Daoy (cell line): ENCODE measurements around the gene ULK1. TPM values are rescaled to one million over a fixed set of nuclear protein-coding genes. Genes with fewer than 3 reads are reported as not detected.

ENCODE experiments used
- DNase-seq: peaks from one replicate; pipeline ENCODE4 v3.0.0-alpha.2; 2015; ENCODE audit warnings: low read depth
- total RNA-seq: library from RNA; depleted of rRNA; stranded (reverse); fragments of >200 nt; shearing (Covaris generic); gene quantifications from 2 replicates; pipeline ENCODE4 v1.2.3, GENCODE V29; 2014

ULK1 gene
- total RNA-seq, 1 experiment from 2014 or later, result 5.1 TPM

DNA sequence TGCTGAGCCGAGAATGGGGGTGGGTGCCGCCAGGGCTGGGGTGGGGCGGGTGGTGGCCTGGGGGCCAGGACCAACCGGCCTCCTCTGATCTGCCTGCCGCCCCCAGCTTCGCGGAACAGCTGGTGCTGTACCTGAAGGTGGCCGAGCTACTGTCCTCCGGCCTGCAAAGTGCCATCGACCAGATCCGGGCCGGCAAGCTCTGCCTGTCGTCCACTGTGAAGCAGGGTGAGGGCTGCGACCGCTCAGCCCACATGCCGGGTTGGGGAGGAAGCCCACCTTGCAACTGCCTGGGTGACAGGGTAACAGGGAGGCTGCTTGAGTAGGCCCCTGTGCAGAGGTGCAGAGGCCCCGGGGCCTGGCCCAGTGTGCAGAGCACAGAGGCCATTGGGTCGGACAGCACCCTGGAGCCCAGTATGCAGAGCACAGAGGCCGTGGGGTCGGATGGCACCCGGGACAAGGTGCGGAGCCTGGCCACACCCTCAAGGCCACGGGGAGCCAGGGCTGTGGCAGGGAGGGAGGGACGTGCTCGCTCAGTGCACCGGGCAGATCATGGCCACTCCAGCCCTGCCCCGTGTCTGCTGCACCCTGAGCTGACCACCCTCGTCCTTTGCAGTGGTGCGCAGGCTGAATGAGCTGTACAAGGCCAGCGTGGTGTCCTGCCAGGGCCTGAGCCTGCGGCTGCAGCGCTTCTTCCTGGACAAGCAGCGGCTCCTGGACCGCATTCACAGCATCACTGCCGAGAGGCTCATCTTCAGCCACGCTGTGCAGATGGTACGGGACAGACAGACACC, 25.1 kb downstream of the ULK1 start:
- DNase-seq, result no peak

DNA sequence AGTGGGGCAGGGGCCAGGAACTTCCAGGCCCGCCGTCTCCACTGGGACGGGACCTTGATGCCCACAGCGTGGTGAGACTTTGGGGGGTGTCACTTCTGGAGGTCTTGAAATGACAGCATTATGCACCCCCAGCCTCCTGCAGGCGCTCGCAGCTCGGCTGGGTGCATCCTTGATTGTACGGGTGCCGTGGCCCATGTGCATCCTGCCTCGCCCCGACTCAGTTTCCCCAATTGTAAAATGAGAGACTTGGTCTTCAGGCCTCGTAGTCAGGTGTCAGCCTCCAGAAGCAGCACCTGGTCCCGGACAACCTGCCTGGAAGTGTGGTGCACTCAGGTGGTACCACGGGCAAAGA, 25.7 kb downstream of the ULK1 start:
- no peak for DNase-seq

DNA sequence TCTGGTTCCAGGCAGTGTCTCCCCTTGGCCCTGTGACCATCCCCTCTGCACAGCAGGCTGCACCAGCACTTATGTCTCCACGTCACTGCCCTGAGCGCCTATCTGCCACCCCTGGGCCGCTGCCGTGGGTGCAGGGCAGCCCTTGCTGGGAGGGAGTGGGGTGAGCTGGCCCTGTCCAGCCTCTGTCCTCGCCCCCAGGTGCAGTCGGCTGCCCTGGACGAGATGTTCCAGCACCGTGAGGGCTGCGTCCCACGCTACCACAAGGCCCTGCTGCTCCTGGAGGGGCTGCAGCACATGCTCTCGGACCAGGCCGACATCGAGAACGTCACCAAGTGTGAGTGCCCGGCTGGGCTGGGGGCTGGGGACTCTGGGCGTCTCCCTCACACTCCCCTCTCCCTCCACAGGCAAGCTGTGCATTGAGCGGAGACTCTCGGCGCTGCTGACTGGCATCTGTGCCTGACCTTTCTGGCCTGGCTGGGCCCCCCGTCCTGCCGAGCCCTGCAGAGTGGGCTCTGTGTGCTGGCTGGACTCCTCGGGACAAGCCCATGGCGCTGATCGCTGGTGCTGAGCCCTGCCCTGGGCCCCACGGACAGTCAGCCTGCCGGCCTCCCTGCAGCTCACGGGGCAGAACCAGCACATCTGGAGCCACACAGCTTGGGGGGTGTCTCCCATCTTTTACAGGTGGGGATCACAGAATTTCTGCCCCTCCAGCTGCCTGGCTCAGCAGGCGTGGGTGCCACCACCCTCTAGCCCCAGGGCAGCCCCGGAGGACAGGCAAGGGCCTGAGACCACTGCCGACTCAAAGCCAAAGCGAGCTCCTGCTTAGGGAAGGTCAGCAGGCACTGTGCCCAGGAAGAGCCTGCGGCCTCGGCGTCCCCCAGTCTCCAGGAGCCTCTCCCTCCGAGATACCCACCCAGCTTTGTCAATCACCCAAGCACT, 26.7 kb downstream of the ULK1 start:
- DNase-seq, result no peak

DNA sequence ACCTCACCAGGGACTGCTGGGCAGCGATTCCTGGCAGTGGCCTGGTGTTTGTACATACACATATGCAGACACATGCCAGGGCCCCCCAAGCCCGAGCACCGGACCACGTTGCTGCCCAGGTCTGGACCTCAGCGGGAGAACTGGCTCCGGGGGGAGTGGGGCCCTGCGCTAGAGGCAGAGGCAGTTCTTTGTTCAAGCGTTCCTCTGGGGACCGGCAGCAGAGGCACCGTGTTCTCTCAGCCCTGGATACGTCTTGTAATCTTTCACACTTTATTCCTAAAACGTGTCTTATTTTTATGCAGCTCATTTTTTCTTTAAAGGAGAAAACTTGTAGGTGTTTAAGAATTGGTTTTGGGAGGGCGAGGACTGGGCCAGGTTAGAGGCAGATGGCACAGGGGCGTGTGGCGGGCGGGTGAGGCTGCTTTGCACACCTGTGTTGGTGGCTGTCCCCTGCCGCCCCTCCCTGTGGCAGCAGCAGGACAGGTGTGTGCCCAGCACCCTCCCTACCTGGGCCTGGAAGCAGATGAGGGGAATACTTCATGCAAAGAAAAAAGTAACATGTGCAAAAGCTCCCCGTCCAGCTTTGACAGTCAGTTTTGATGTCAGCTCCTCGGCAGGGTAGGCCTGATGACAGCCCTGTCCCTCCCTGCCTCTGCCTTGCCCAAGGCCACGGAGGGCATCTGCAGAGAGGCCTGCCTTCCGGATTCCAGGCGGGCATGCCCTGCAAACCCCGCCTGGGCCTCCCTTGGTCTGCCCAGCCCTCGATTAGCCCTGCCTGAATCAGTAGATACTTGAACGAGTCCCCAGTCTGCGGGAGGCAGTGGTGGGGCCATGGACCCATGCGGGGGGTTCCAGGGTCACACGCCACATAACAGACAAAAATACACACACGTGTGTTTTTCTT, 27.7 kb downstream of the ULK1 start:
- DNase-seq, result no peak

DNA sequence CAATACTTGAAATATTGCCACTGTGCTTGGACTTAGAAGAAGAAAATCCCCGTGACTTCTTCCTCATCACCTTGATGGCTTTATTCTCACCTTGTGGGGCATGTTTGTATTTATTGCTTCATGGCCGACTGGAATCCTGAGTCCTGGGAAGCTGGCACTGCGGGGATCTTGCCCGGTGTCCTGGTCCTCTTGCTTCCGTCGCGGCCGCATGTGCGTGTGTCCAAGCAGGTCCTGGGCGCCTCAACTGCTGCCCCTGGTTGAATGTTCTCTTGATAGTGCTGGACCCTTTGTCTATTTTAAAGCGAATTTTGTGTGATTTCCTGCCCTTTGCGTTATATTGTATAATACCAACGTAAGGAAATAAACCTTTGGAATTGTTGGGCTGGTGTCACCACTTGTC, 28.4 kb downstream of the ULK1 start:
- DNase-seq, result no peak

DNA sequence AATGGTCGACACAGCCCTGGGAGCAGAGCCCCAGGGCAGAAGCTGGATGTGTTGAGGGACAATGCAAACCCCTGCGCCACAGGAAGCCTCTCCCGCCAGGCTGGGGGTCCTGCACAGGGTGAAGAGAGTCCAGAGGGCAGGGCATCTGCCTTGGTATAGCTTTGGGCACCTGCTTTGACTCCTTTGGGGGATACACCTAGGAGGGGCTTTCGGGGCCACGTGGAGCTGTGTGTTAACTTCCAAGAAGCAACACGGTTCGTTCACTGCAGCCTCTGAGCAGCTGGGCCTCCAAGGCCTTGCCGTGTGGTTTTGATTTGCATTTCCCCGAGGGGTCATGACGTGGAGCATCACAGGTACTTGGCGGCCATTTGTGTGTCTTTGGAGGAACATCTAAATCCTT, 28.8 kb downstream of the ULK1 start:
- no peak for DNase-seq

DNA sequence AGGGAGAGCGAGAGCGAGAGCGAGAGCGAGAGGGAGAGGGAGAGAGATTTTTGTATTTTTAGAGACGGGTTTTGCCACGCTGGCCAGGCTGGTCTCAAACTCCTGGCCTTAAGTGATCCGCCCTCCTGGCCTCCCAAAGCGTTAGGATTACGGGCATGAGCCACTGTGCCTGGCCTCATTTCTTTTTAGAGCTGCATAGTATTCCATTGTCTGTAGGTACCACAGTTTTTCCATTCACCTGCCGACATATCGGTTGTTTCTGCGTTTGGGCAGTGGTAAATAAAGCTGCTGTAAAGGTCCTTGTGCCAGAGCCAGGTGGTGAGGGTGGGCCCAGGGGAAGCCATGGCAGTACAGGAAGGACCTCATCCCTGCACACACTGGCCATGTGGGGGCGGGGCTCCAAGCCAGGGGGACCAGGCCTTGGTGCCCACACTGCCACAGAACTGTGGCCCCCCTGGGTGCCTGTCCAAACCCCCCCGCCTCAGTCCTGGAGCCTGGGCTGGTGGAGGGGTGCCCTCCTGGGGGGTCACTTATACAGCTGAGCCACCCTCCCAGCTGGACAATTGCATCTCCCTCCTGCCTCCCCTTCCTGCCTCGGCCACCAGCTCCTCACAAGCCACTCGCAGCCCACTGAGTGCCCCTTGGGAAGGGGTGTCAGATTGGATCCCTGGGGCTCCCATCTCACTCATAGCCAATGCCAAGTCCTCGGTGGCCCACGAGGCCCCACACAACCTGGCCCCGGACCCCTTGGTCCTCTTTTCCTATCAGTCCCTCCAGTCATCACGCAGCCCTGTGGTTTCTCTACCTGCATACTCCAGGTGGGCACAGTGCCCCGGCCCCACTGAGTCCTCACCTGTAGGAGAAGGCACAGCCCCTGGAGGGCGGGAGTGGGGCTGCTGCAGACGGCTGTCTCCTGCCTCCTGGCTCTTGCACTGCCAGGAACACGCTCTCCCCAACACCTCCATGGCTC, 33.0 kb downstream of the ULK1 start:
- DNase-seq, result no peak

DNA sequence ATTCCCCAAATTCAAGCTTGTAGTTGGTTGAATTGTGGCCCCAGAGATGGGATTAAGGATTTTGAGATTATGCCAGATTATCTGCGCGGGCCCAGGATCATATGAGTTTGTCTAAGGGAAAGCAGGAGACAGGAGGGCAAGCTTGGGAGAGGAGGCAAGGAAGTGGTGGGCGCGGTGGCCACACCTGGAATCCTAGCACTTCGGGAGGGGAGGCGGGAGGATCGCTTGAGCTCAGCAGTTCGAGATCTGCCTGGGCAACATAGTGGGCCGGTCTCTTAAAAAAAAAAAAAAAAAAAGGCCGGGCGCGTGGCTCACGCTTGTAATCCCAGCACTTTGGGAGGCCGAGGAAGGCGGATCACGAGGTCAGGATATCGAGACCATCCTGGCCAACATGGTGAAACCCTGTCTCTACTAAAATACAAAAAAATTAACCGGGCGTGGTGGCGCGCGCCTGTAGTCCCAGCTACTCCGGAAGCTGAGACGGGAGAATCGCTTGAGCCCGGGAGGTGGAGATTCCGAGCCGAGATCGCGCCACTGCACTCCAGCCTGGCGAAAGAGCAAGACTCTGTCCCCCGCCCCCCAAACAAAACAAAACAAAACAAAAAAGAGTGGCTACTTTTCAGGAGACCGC, 33.8 kb downstream of the ULK1 start:
- DNase-seq, result peak; percentile 58

DNA sequence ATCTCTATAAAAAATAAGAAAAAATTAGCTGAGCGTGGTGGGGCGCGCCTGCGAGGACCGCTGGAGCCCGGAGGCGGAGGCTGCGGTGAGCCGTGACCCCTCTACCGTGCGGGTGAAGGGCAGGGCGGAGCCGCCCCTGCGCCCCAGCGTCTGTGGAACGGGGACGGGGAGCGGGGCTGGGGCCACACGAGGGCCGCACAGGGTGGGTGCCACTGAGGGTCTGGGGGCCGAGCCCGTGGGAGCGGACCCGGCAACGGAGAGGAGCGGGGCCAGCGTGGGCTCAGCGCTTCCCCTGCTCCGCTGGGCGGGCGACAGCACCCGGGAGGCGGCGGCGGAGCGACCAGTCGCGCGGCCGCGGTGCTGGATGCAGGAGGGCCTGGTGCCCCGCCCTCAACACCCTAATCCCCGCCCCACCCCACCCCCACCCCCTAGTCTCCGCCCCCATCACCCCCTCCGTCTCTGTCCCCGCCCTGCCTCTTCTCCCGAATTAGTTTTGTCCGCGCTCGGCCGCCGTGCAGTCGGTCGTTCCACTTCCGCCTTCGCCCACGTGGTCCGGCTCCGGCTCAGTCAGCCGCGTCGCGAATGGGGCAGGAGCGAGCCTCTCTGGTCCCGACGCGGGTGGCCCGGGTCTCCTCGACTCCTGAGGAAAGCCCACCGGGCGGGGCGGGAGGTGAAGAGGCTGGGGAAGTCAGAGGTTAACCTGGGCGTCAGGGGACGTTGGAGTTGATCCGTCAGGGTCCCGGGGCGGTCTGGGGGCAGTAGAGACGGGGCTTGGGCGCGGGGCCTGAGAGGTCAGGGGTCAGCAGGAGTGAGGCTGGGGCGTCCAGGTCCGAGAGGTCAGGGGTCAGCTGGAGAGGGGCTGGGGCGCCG, 34.5 kb downstream of the ULK1 start, which contains the start of gene PUS1:
Gene PUS1, plus strand, starts transcription at position 566 of the 870 bp plus-strand sequence. CDS start 447 bp downstream, outside the sequence.
- DNase-seq, result peak; percentile 98

DNA sequence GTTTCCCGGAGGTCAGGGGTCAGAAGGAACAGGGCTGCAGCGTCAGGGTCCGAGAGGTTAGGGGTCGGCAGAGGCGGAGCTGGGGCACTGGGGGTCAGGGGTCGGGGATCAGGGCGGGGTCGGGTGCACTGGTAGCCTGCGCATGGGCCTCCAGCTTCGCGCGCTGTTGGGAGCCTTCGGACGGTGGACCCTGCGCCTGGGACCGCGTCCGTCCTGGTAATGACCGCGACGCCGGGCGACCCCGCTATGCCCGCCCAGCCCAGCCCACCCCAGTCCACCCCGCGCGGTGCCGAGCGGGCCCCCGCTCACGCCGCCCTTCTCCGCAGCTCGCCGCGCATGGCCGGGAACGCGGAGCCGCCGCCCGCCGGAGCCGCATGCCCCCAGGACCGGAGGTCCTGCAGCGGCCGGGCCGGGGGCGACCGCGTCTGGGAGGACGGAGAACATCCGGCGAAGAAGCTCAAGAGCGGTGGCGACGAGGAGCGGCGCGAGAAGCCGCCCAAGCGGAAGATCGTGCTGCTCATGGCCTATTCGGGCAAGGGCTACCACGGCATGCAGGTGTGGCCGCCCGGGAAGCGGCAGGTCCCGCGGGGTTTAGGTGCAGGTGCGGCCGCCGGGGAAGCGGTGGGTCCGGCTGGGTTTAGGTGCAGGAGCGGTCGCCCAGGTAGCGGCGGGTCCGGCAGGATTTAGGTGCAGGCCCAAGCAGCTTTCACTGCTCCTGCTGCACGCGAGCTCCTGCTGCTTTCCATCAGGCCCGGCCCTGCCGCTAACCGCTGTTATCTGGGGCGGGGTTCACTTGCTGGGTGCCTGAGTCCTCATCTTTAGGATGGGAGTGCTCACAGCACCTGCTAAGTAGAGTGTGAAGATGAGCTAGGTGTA, 35.4 kb downstream of the ULK1 start:
- no peak for DNase-seq

DNA sequence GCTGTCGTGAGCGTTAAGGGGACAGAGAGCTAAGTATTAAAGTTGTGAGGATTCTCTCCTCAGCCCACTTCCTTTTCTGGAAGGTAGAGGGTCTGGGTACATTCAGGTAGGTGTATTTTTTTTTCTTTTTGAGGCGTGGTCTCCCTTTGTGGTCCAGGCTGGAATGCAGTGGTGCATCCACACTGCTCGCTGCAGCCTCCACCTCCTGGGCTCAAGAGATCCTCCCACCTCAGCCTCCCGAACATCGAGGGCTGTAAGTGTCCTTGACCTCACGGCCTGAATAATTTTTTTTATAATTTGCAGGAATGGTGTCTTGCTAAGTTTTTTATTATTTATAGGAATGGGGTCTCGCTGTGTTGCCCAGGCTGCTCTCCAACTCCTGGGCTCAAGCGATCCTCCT, 36.1 kb downstream of the ULK1 start:
- DNase-seq, result no peak

DNA sequence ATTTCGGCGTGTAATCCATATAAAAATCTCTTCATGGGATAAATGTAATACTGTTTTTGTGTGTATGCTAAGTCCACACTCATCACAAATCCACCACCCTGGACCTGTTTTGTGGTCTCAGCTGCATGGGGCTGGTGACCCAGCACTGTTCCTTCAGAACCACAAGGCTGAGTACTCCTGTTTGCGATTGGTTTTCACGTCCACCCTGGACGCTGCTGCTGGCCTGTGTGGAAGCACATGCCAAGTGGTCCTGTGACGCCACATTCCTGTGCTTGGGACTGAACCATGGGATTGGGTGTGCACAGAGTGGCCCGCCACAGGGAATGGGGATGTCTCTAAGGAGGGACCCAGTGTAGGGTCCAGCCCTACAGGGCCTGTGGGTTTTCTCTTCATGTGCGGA, 39.0 kb downstream of the ULK1 start:
- no peak for DNase-seq

DNA sequence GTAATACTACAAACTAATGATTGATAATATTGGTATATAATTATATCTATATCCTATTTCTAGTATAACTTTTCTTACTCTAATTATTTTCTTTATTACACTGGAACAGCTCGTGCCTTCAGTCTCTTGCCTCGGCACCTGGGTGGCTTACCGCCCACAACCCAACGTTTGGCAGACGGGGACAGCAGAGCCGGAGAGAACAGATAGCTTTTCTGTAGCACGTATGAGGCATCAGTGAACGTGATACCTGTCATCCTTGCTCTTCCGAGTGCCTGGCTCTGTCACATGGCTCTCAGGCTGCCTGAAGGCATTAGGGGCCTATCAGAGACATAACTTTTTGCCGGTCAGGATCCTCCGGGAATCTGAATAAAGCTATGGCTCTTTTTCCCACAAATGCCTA, 40.1 kb downstream of the ULK1 start:
- no peak for DNase-seq

DNA sequence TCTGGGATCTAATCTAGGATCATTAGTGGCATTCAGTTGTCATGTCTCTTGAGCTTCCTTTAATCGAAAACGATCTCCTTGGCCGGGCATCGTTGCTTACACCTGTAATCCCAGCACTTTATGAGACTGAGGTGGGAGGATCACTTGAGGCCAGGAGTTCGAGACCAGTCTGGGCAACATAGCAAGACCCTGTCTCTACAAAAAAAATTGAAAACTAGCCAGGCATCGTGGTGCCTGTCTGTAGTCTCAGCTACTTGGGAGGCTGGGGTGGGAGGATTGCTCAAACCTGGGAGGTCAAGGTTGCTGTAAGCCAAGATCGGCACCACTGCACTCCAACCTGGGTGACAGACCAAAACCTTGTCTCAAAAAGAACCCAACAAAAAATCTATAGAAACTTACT, 43.7 kb downstream of the ULK1 start:
- DNase-seq, result no peak

DNA sequence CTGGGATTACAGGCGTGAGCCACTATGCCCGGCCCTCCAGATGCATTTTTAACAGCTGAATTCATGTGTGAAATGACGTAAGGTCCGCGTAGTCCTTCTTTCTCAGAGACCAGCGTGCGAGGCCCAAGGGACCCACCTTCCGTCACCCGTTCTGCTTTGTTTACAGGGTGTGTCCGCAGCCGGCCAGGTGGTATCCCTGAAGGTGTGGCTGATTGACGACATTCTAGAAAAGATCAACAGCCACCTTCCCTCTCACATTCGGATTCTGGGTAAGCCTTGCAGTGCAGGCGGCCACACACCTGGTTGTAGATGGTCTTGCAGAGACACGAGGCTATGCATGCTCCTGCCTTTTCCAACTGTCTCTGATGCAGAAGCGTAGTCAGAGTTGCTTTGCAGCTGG, 44.6 kb downstream of the ULK1 start:
- no peak for DNase-seq

DNA sequence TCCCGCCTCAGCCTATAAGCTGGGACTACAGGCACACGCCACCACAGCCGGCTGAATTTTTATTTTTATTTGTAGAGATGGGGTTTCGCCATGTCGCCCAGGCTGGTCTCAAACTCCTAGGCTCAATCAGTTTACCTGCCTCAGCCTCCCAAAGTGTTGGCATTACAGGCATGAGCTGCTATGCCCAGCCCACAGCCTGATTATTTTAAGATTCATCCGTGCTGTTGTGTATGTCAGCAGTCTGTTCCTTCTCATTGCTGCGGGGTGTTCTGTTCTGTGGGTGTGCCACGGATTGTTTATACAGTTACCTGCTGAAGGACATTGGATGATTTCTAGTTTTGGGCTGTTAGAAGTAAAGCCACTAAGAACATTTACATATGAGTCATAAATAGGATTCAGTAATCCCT, 45.7 kb downstream of the ULK1 start:
- no peak for DNase-seq

DNA sequence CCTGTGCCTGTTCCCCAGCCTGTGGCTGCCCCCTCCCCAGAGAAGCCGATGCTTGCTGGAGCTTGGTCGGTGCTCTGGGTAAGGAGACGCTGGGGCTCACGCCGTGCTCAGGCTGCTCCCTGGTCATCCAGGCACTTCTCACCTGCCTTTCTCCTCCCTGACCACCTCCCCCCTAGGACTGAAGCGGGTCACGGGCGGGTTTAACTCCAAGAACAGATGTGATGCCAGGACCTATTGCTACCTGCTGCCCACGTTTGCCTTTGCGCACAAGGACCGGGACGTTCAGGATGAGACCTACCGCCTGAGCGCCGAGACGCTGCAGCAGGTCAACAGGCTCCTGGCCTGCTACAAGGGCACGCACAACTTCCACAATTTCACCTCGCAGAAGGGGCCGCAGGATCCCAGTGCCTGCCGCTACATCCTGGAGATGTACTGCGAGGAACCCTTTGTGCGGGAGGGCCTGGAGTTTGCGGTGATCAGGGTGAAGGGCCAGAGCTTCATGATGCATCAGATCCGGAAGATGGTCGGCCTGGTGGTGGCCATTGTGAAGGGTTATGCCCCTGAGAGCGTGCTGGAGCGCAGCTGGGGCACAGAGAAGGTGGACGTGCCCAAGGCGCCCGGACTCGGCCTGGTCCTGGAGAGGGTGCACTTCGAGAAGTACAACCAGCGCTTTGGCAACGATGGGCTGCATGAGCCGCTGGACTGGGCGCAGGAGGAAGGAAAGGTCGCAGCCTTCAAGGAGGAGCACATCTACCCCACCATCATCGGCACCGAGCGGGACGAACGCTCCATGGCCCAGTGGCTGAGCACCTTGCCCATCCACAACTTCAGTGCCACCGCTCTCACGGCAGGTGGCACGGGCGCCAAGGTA, 46.9 kb downstream of the ULK1 start:
- DNase-seq, result no peak
